22Rv1 (cell line): ENCODE data around the gene ZNF516.

Experiments used
- CTCF ChIP-seq: fragments of 450-650 bp; IDR thresholded peaks from 2 replicates; pipeline ENCODE4 v1.5.1; 2017; ENCODE audit warnings: mild to moderate bottlenecking
- ZFX ChIP-seq: fragments of 450-650 bp; IDR thresholded peaks from 2 replicates; pipeline ENCODE4 v1.6.1; 2017; ENCODE audit warnings: antibody characterized with exemption, borderline replicate concordance

DNA sequence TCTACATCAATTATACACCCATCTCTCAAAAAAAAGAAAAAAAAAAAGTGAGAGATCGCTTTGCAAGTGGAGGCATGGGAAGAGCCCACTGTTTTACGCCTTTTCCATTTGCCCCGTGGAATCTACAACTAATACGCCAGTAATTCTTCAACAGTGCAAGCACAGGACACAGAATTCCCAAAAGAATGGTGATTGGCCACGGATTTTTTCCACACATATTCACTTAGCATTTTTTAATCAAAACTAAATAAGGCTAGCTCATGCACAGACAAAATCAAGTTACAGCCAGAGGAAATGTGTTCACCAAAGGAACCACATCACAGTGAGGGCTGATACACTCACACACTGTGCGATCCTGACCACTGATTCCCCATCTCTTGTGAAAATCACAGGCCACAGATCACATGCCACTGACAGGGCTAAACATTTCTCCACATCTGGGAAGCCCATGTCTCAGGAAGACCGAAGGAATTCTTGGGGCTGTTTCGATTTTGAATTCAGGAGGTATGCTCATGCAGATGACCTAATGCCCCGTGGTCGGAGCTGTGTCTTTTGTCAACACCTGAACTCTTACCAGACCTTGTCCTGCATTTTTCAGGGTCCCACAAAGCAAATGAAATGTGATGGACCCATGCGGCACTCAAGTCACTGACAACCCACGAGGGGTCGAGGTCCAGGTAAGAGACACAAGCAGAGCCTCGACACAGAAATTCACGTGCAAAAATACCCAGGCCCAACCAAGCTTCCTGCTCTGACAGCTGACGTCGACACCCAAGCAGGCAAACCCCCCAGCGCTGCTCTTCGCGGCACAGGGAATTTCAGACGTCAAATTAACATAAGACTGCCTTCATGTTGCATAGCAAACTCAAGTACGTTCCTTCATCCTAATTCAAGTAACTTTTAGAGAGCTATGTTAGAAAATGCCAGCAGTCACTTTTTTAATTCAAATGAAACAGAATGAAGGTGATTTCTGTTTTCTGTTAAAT is 69.6 kb downstream of the ZNF516 start:
- TF ChIP-seq CTCF = no peak
- TF ChIP-seq ZFX = no peak
